NCI-H2107 treated with DMSO at 0.1 percent for 48 hours (cell line): ENCODE measurements around the gene IL31RA.

Experiments used
- DNase-seq: peaks from one replicate; lab custom pipeline; 2025; ENCODE audit not compliant: unreplicated experiment; lab: John Stamatoyannopoulos, UW

The IL31RA gene

GRCh38 chr5:55858104-55858503, 6.9 kb downstream of the IL31RA start:
- DNase-seq = no peak

- no peak for DNase-seq
Measured at GRCh38 chr5:55860288-55860687, 9.1 kb downstream of the IL31RA start.

GRCh38 chr5:55860709-55861108, 9.6 kb downstream of the IL31RA start:
- DNase-seq = no peak

GRCh38 chr5:55864606-55865541, 13.7 kb downstream of the IL31RA start:
- DNase-seq = no peak

- DNase-seq = no peak
Measured at GRCh38 chr5:55865831-55866230, 14.7 kb downstream of the IL31RA start.

GRCh38 chr5:55866485-55866884, 15.3 kb downstream of the IL31RA start:
- no peak for DNase-seq

GRCh38 chr5:55866934-55867333, 15.8 kb downstream of the IL31RA start:
- DNase-seq = no peak

- no peak for DNase-seq
Measured at GRCh38 chr5:55868846-55869245, 17.7 kb downstream of the IL31RA start.

- no peak for DNase-seq
Measured at GRCh38 chr5:55869847-55870246, 18.7 kb downstream of the IL31RA start.

- no peak for DNase-seq
Measured at GRCh38 chr5:55873234-55873633, 22.1 kb downstream of the IL31RA start.

GRCh38 chr5:55877655-55878054, 26.5 kb downstream of the IL31RA start:
- no peak for DNase-seq

- DNase-seq = no peak
Measured at GRCh38 chr5:55880453-55880852, 29.3 kb downstream of the IL31RA start.

GRCh38 chr5:55885359-55885758, 34.2 kb downstream of the IL31RA start:
- no peak for DNase-seq

- no peak for DNase-seq
Measured at GRCh38 chr5:55888205-55888604, 37.0 kb downstream of the IL31RA start.

GRCh38 chr5:55892479-55892878, 41.3 kb downstream of the IL31RA start:
- no peak for DNase-seq

- no peak for DNase-seq
Measured at GRCh38 chr5:55894135-55894534, 43.0 kb downstream of the IL31RA start.

GRCh38 chr5:55895346-55895745, 44.2 kb downstream of the IL31RA start:
- no peak for DNase-seq

GRCh38 chr5:55896238-55896637, 45.1 kb downstream of the IL31RA start:
- DNase-seq = no peak

GRCh38 chr5:55896663-55897062, 45.5 kb downstream of the IL31RA start:
- no peak for DNase-seq

GRCh38 chr5:55897206-55897894, 46.2 kb downstream of the IL31RA start:
- DNase-seq = no peak

GRCh38 chr5:55897905-55898304, 46.7 kb downstream of the IL31RA start:
- DNase-seq = no peak

- DNase-seq = no peak
Measured at GRCh38 chr5:55899344-55899743, 48.2 kb downstream of the IL31RA start.
